HG02678 (cell line): ENCODE data around the gene C4orf33.
"Not testable (repeated sequence)": the region's sequence is repeated elsewhere in the genome, so short reads cannot be mapped to it uniquely, and the experiment has no call there.

Experiments
- ATAC-seq: cut with Tn5 transposase; IDR thresholded peaks from one replicate; pipeline ENCODE4 v1.9.1; 2021; ENCODE audit warnings: mild to moderate bottlenecking, moderate library complexity; ENCODE audit not compliant: unreplicated experiment

C4orf33 gene

GRCh38 chr4:129095811-129096454 is at the start of gene C4orf33:
C4orf33 (plus strand) TSS chr4:129096152; CDS start chr4:129102611, 6,459 bp downstream.
- peak; percentile 45 for ATAC-seq

GRCh38 chr4:129059028-129059427 is 36.9 kb upstream of the C4orf33 start:
- no peak for ATAC-seq

- no peak for ATAC-seq
These were observed 33.4 kb upstream of the C4orf33 start for GRCh38 chr4:129062580-129062979.

GRCh38 chr4:129063640-129064039 is 32.3 kb upstream of the C4orf33 start:
- no peak for ATAC-seq

GRCh38 chr4:129064717-129065116 is 31.2 kb upstream of the C4orf33 start:
- ATAC-seq, result no peak

GRCh38 chr4:129069537-129069936 is 26.4 kb upstream of the C4orf33 start:
- ATAC-seq, result not testable (repeated sequence)

GRCh38 chr4:129077326-129077725 is 18.6 kb upstream of the C4orf33 start:
- no peak for ATAC-seq

GRCh38 chr4:129080129-129080528 is 15.8 kb upstream of the C4orf33 start:
- ATAC-seq, result no peak

GRCh38 chr4:129082302-129082701 is 13.7 kb upstream of the C4orf33 start:
- ATAC-seq, result no peak

GRCh38 chr4:129085472-129085871 is 10.5 kb upstream of the C4orf33 start:
- ATAC-seq, result no peak

- no peak for ATAC-seq
These were observed 8.4 kb upstream of the C4orf33 start for GRCh38 chr4:129087516-129087915.

- no peak for ATAC-seq
These were observed 3.2 kb upstream of the C4orf33 start for GRCh38 chr4:129092631-129093190.

GRCh38 chr4:129093191-129093920 is 2.6 kb upstream of the C4orf33 start, which contains the start of gene SCLT1:
SCLT1 (minus strand) TSS chr4:129093539; CDS start chr4:129093103, 436 bp downstream.
- peak; percentile 94 for ATAC-seq

- ATAC-seq, result no peak
These were observed 1.6 kb upstream of the C4orf33 start for GRCh38 chr4:129094347-129094746.

- ATAC-seq, result no peak
These were observed 2.6 kb downstream of the C4orf33 start for GRCh38 chr4:129098531-129099001.

- no peak for ATAC-seq
These were observed 14.2 kb downstream of the C4orf33 start for GRCh38 chr4:129109965-129110824.

GRCh38 chr4:129110931-129111330 is 15.0 kb downstream of the C4orf33 start:
- ATAC-seq, result no peak

- no peak for ATAC-seq
These were observed 16.0 kb downstream of the C4orf33 start for GRCh38 chr4:129111919-129112318.

GRCh38 chr4:129113434-129113833 is 17.5 kb downstream of the C4orf33 start:
- ATAC-seq, result no peak

GRCh38 chr4:129113919-129114318 is 18.0 kb downstream of the C4orf33 start:
- ATAC-seq, result no peak

- no peak for ATAC-seq
These were observed 21.8 kb downstream of the C4orf33 start for GRCh38 chr4:129117705-129118104.
